ENCODE measurements around the gene CFAP91.
"Not testable (repeated sequence)": the region's sequence is repeated elsewhere in the genome, so short reads cannot be mapped to it uniquely, and the experiment has no call there.

The CFAP91 gene

GRCh38 chr3:119677641-119677934 is 25.2 kb upstream of the CFAP91 start:
- in situ Hi-C loops (cut with MboI; ENCODE audit: low sequenced_read_pairs, unreplicated experiment), result loop anchor here (25.0 kb wide), 1 partner anchor 390 kb away; the partner anchor contains the start of gene ARHGAP31
- DNase-seq (ENCODE audit: low spot score), result no peak
- no peak for TF ChIP-seq CTCF (IDR thresholded peaks at IDR 0.05; ENCODE audit: borderline replicate concordance, control extremely low read depth, extremely low read depth, insufficient read depth, missing control alignments)

GRCh38 chr3:119678209-119678608 is 24.6 kb upstream of the CFAP91 start:
- DNase-seq (ENCODE audit: low spot score), result not testable (repeated sequence)
- in situ Hi-C loops (cut with MboI; ENCODE audit: low sequenced_read_pairs, unreplicated experiment), result loop anchor here (25.0 kb wide), 1 partner anchor 391 kb away; the partner anchor contains the start of gene ARHGAP31

DNA sequence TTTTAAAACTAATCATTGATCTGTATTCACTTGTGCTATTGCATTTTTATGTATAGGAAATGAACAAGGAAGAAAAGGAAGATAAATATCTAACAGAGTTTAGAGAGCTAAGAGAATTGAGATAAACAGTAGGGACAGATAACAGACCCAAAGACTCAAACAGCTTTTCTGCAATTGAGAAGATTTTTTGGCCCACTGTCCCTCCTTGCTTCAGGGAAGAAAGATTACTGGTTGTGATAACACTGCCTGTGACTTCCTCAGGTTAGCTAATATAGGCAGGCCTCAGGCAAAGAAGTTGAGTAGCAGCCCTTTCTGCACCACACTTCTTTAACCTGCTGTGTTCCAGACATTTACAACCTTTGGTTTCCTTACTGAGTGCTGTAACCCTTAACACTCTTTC is 22.9 kb upstream of the CFAP91 start:
- no peak for DNase-seq (ENCODE audit: low spot score)
- no peak for TF ChIP-seq CTCF (IDR thresholded peaks at IDR 0.05; ENCODE audit: borderline replicate concordance, control extremely low read depth, extremely low read depth, insufficient read depth, missing control alignments)
- in situ Hi-C loops (cut with MboI; ENCODE audit: low sequenced_read_pairs, unreplicated experiment), result loop anchor here (10.0 to 25.0 kb wide), 3 partner anchors 115 to 795 kb away; partner anchors contain the start of gene ARHGAP31

GRCh38 chr3:119681279-119681678 is 21.5 kb upstream of the CFAP91 start:
- in situ Hi-C loops (cut with MboI; ENCODE audit: low sequenced_read_pairs, unreplicated experiment), result loop anchor here (10.0 to 25.0 kb wide), 3 partner anchors 116 to 796 kb away; partner anchors contain the start of gene ARHGAP31
- TF ChIP-seq CTCF (IDR thresholded peaks at IDR 0.05; ENCODE audit: borderline replicate concordance, control extremely low read depth, extremely low read depth, insufficient read depth, missing control alignments), result peak; percentile 42
- peak; percentile 36 for DNase-seq (ENCODE audit: low spot score)

DNA sequence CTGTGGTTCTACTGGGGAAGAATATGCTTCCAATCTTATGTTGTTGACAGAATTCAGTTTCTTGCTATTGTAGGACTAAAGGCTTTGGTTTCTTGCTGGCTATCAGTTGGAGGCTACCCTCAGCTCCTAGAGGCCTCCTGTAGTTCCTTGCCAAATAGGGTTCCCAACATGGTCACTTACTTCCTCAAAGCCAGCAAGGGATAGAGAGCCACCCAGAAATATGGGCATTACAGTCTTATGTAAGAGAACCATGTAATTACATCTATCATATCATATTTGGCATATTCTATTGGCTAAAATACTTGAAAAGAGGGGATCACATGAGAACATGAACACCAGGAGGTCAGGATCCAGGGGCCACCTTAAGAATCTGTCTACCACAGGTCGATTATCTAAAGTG is 19.4 kb upstream of the CFAP91 start:
- in situ Hi-C loops (cut with MboI; ENCODE audit: low sequenced_read_pairs, unreplicated experiment), result loop anchor here (10.0 to 25.0 kb wide), 3 partner anchors 119 to 799 kb away; partner anchors contain the start of gene ARHGAP31
- no peak for TF ChIP-seq CTCF (IDR thresholded peaks at IDR 0.05; ENCODE audit: borderline replicate concordance, control extremely low read depth, extremely low read depth, insufficient read depth, missing control alignments)
- no peak for DNase-seq (ENCODE audit: low spot score)

- no peak for TF ChIP-seq CTCF (IDR thresholded peaks at IDR 0.05; ENCODE audit: borderline replicate concordance, control extremely low read depth, extremely low read depth, insufficient read depth, missing control alignments)
- in situ Hi-C loops (cut with MboI; ENCODE audit: low sequenced_read_pairs, unreplicated experiment), result loop anchor here (25.0 kb wide), 1 partner anchor 403 kb away; the partner anchor contains the start of gene ARHGAP31
- DNase-seq (ENCODE audit: low spot score), result no peak
Observed at GRCh38 chr3:119690043-119690656, 12.7 kb upstream of the CFAP91 start.

- no peak for TF ChIP-seq CTCF (IDR thresholded peaks at IDR 0.05; ENCODE audit: borderline replicate concordance, control extremely low read depth, extremely low read depth, insufficient read depth, missing control alignments)
- DNase-seq (ENCODE audit: low spot score), result no peak
- in situ Hi-C loops (cut with MboI; ENCODE audit: low sequenced_read_pairs, unreplicated experiment), result loop anchor here (25.0 kb wide), 1 partner anchor 408 kb away; the partner anchor contains the start of gene ARHGAP31
Observed at GRCh38 chr3:119695480-119695879, 7.3 kb upstream of the CFAP91 start.
